ENCODE results near the gene SETD3.

DNA sequence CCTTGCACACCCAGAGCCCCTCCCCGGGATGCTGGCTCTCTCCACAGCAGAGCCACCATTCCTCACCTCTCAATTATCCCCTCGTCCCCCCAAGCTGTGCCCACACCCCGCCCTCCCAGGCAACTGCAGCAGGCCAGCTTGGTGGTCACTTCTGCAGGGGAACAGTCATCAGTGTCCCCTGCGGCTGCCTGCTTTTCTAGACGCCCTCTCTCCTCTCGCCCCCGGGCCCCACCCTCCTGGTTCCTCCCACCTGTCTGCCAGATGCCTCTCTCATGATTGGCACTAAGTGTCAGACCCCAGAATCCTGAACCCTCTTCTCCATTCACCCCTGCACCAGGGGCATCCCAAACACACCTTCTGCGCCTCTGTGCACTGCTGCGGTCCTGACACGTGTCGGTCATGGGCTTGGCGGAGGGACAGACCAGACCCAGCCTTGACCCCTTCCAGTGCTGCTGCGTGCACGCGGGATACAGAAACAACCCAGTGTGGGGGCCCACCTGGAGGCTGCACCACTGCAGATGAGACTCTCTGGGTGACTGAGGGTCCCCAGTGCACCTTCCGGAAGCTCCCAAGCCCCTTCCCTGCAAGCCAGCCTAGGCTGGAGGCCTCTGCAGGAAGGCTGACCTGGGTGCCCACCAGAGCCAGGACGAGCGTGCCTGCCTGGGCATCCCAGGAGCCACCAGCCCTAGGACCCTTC is 99.5 kb downstream of the SETD3 start:
- TF ChIP-seq EP300 (IDR thresholded peaks at IDR 0.05): no peak
- no peak for TF ChIP-seq CTCF (IDR thresholded peaks at IDR 0.05)
- TF ChIP-seq POLR2A (IDR thresholded peaks at IDR 0.05): no peak

Measured in gastroesophageal sphincter (tissue), 3 donors.